IPS-20b (cell line): ENCODE results near the gene SLC4A2.

Experiments
- H3K27ac ChIP-seq: one replicate; pipeline ENCODE4 v1.5.1; 2013; ENCODE audit warnings: low read length
- H3K27me3 ChIP-seq: 2 replicates; pipeline ENCODE4 v1.6.1; 2013; ENCODE audit warnings: mild to moderate bottlenecking, low read length, inconsistent platforms; ENCODE audit not compliant: insufficient read depth
- H3K36me3 ChIP-seq: 2 replicates; pipeline ENCODE4 v1.6.1; 2013; ENCODE audit warnings: low read depth, mild to moderate bottlenecking, inconsistent platforms, low read length, moderate library complexity; ENCODE audit not compliant: insufficient read depth
- H3K4me1 ChIP-seq: 2 replicates; pipeline ENCODE4 v1.6.1; 2013; ENCODE audit warnings: mild to moderate bottlenecking, control low read depth, inconsistent platforms, low read length, moderate library complexity; ENCODE audit not compliant: insufficient read depth
- H3K4me3 ChIP-seq: 2 replicates; pipeline ENCODE4 v1.5.1; 2013; ENCODE audit warnings: mild to moderate bottlenecking, low read length, inconsistent platforms
- H3K9ac ChIP-seq: 2 replicates; pipeline ENCODE4 v1.6.1; 2013; ENCODE audit warnings: low read depth, mild to moderate bottlenecking, inconsistent platforms, low read length, moderate library complexity
- H3K9me3 ChIP-seq: 2 replicates; pipeline ENCODE4 v1.6.1; 2013; ENCODE audit warnings: mild to moderate bottlenecking, low read depth, low read length, inconsistent platforms; ENCODE audit not compliant: insufficient read depth

The SLC4A2 gene

GRCh38 chr7:151119902-151120301 lies 60.5 kb downstream of the SLC4A2 start:
- Histone ChIP-seq H3K4me1 (peaks cover 2% of the 10 kb centered on the region), H3K9me3 (no peaks in the 10 kb centered on the region), H3K36me3 (peaks cover 30% of the 10 kb centered on the region; the same call in 1 of the 2 replicates), H3K27ac (no peak overlapping the region), H3K27me3 (peaks cover 19% of the 10 kb centered on the region), H3K9ac (no peak overlapping the region), H3K4me3 (no peak overlapping the region)

GRCh38 chr7:151120896-151121295 lies 61.5 kb downstream of the SLC4A2 start:
- H3K9me3 ChIP-seq: no peaks in the 10 kb centered on the region
- H3K9ac ChIP-seq: no peak overlapping the region
- peaks cover 30% of the 10 kb centered on the region; the same call in 1 of the 2 replicates for H3K36me3 ChIP-seq
- peaks cover 6% of the 10 kb centered on the region for H3K4me1 ChIP-seq
- peaks cover 18% of the 10 kb centered on the region for H3K27me3 ChIP-seq
- H3K4me3 ChIP-seq: no peak overlapping the region
- no peak overlapping the region for H3K27ac ChIP-seq

GRCh38 chr7:151121380-151122170 lies 62.2 kb downstream of the SLC4A2 start:
- H3K36me3 ChIP-seq: peaks cover 30% of the 10 kb centered on the region; the same call in 1 of the 2 replicates
- no peak overlapping the region for H3K4me3 ChIP-seq
- H3K4me1 ChIP-seq: peaks cover 8% of the 10 kb centered on the region
- H3K27me3 ChIP-seq: peaks cover 12% of the 10 kb centered on the region
- no peak overlapping the region for H3K27ac ChIP-seq
- H3K9me3 ChIP-seq: no peaks in the 10 kb centered on the region
- no peak overlapping the region for H3K9ac ChIP-seq

DNA sequence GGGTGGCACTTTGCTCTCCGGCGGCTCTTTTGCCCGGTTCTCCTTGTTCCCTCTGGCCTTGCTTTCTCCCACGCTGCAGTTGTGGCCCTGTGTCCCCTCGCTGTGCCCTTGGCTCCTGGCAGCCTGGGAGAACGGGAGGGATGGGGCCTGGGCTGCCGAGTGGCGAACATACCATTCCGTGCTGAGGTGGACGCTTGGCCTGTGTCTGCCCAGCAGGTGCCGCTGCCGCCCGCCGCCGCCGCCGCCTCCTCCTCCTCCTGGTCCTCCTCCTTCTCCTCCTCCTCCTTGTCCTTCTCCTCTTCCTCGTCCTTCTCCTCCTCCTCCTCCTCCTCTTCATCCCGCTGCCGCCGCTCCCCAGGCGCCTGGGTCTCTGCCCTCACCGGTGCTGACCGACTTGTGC lies 62.9 kb downstream of the SLC4A2 start:
- H3K27ac ChIP-seq: no peak overlapping the region
- no peaks in the 10 kb centered on the region for H3K9me3 ChIP-seq
- peaks cover 30% of the 10 kb centered on the region; the same call in 1 of the 2 replicates for H3K36me3 ChIP-seq

DNA sequence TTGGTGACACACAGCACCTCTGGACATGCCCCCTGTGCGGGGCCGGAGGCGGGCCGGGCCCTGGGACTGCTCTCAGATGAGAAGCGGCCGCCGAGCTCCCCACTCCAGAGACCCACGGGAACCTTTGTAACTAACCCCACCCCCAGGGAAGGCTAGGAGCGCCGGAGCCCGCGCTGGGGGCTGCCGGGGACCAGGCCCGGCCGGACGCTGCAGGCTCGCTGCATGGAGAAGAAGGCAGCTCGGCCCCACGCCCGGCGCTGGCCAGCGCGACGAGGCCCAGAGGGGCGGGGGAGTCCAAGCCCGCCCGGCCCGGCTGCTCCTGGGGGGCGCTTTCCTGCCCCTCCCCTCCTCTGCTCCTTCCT lies 63.4 kb downstream of the SLC4A2 start:
- no peak overlapping the region for H3K4me3 ChIP-seq
- no peaks in the 10 kb centered on the region for H3K9me3 ChIP-seq
- no peak overlapping the region for H3K9ac ChIP-seq
- H3K4me1 ChIP-seq: peaks cover 10% of the 10 kb centered on the region
- no peak overlapping the region for H3K27ac ChIP-seq
- peaks cover 30% of the 10 kb centered on the region; the same call in 1 of the 2 replicates for H3K36me3 ChIP-seq
- H3K27me3 ChIP-seq: peaks cover 24% of the 10 kb centered on the region

More for the DNA sequence above, 62.9 kb downstream of the SLC4A2 start:
- peaks cover 10% of the 10 kb centered on the region for H3K4me1 ChIP-seq
- H3K27me3 ChIP-seq: peaks cover 19% of the 10 kb centered on the region
- no peak overlapping the region for H3K4me3 ChIP-seq
- H3K9ac ChIP-seq: no peak overlapping the region

DNA sequence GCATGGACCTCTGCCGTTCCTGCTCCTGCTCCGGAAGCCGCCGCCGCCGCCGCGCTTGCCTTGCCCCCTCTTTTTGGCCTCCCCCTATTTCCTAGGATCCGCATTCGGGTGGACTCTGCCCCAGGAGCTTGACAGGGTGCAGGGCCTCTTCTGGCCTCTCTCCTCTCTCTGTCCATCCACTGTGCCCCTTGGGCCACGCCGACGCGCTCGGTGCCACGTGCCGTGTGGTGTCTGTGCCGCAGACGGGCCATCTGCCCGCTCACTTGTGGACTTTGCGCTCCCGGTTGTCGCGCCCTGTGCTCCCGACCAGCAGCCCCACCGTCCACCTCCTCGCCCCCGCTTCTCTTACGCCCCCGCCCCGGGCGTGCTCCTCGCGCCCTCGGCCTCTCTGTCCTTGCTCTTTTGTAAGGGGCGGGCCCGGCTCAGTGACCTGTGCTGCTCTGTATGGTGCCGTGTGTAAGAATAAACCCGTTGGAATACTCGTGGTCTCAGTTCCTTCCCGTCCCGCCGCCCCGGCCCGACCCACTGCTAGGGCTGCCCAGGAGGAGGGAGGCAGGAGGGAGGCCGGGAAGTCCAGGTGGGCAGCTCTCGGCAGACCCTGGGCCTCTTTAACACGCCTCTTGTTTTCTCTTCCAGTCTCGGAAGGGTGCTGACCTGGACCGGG lies 63.9 kb downstream of the SLC4A2 start:
- H3K9me3 ChIP-seq: no peaks in the 10 kb centered on the region
- H3K9ac ChIP-seq: no peak overlapping the region
- H3K4me3 ChIP-seq: no peak overlapping the region
- H3K27ac ChIP-seq: no peak overlapping the region
- H3K4me1 ChIP-seq: peaks cover 10% of the 10 kb centered on the region
- peaks cover 24% of the 10 kb centered on the region for H3K27me3 ChIP-seq
- peaks cover 31% of the 10 kb centered on the region; the same call in 1 of the 2 replicates for H3K36me3 ChIP-seq

DNA sequence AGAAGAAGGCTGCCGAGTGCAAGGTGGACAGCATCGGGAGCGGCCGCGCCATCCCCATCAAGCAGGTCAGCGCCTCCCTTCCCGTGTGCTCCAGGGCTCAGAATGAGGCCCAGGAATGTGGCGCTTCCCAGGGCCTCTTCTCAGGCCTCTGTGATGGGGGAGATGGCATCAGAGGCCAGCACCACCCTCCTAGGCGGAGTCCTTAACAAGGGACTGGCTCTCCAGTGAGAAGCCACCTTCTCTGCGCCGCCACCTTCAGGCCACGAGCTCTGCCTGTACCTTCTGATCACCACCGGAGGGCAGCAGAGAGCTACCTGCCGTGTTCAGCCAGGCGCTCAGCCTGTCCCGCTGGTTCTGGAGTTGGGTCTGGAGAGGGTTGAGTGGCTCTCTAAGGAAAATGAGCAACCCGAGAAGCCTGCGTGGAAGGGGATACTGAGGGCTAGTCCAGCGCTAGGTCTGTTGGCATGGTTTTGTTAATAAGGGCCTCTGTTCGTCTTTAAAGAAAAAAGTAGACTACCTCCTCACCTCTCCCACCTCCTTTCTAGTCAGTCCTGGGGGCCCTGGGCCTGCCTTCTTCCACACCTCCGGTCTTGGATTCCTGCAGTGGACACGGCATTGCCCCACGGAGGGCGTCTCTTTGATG lies 64.6 kb downstream of the SLC4A2 start:
- Histone ChIP-seq H3K4me3 (no peak overlapping the region), H3K4me1 (peaks cover 10% of the 10 kb centered on the region), H3K27me3 (peaks cover 24% of the 10 kb centered on the region), H3K27ac (no peak overlapping the region), H3K36me3 (peaks cover 31% of the 10 kb centered on the region; the same call in 1 of the 2 replicates), H3K9me3 (no peaks in the 10 kb centered on the region), H3K9ac (no peak overlapping the region)

- Histone ChIP-seq H3K9ac (no peak overlapping the region), H3K4me3 (no peak overlapping the region), H3K36me3 (peaks cover 30% of the 10 kb centered on the region; the same call in 1 of the 2 replicates), H3K4me1 (peaks cover 10% of the 10 kb centered on the region), H3K27ac (no peak overlapping the region), H3K27me3 (peaks cover 24% of the 10 kb centered on the region), H3K9me3 (no peaks in the 10 kb centered on the region)
Measured at GRCh38 chr7:151124481-151124880, 65.1 kb downstream of the SLC4A2 start.

GRCh38 chr7:151124899-151125399 lies 65.6 kb downstream of the SLC4A2 start:
- peaks cover 24% of the 10 kb centered on the region for H3K27me3 ChIP-seq
- H3K9me3 ChIP-seq: no peaks in the 10 kb centered on the region
- H3K36me3 ChIP-seq: peaks cover 29% of the 10 kb centered on the region; the same call in 1 of the 2 replicates
- H3K9ac ChIP-seq: no peak overlapping the region
- H3K4me1 ChIP-seq: peaks cover 10% of the 10 kb centered on the region
- no peak overlapping the region for H3K27ac ChIP-seq
- peak overlapping the region; percentile 76; the same call in 1 of the 2 replicates for H3K4me3 ChIP-seq

- Histone ChIP-seq H3K36me3 (peaks cover 29% of the 10 kb centered on the region; the same call in 1 of the 2 replicates), H3K9ac (peak overlapping the region; percentile 59; the same call in 1 of the 2 replicates), H3K4me3 (peak overlapping the region; percentile 76), H3K9me3 (no peaks in the 10 kb centered on the region), H3K27ac (no peak overlapping the region), H3K4me1 (peaks cover 10% of the 10 kb centered on the region), H3K27me3 (peaks cover 24% of the 10 kb centered on the region)
Measured at GRCh38 chr7:151125470-151125845, 66.1 kb downstream of the SLC4A2 start.

DNA sequence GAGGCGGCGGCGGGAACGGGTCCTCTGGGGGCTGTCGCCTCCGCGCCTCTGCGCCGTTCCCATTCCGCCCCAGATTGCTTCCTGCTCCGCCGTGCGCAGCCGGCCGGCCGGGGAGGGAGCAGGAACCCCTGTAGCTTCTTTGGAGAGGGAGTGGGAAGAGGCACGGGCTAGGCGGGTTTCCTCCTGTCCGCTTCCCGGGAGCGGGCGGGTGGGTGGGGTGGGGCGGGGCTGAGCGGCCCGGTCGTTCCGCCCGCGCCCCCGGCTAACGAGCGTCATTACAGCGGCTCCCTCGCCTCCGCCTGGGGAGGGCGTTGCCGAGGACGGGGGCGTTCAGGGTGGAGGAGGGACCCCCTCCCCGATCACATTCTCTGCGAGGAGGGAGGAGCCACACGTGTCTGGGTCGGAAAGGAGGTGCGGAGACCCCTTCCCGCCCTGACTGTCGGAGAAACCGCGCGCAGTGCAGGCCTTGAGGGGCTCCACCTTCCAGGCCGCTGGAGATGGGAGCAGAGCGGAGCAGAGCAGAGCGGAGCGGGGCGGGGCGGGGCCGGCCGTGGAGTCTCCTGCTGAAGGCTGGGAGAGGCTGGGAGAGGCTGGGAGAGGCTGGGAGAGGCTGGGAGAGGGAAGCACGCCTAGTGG lies 66.6 kb downstream of the SLC4A2 start:
- H3K9me3 ChIP-seq: no peaks in the 10 kb centered on the region
- H3K9ac ChIP-seq: peak overlapping the region; percentile 59; the same call in 1 of the 2 replicates
- peaks cover 29% of the 10 kb centered on the region for H3K36me3 ChIP-seq
- peak overlapping the region; percentile 76 for H3K4me3 ChIP-seq
- H3K27me3 ChIP-seq: peaks cover 24% of the 10 kb centered on the region
- no peak overlapping the region for H3K27ac ChIP-seq
- peaks cover 10% of the 10 kb centered on the region for H3K4me1 ChIP-seq
